H1 (cell line): ENCODE data around the gene COL4A2. TPM values are rescaled to one million over a fixed set of nuclear protein-coding genes. Genes with fewer than 3 reads are reported as not detected.

ENCODE experiments used
- CTCF ChIA-PET: fragments of 300-600 bp; sonication (Branson Sonifier 250); formaldehyde crosslinking; loops from one replicate; lab custom pipeline; 2021; ENCODE audit not compliant: partially characterized antibody; lab: Charles Lee
- POLR2A ChIA-PET: fragments of 300-600 bp; sonication (Branson Sonifier 250); formaldehyde crosslinking; loops from one replicate; lab custom pipeline; 2021; ENCODE audit warnings: inconsistent platforms; ENCODE audit not compliant: partially characterized antibody; lab: Charles Lee
- DNase-seq, 2 experiments: peaks; one replicate each; pipeline versions ENCODE4 v3.0.0 to v3.0.0-alpha.2; 2010 to 2022; ENCODE audit warnings: low spot score in 2 of 2, low read depth in 1 of 2, mixed read lengths in 1 of 2
- FAIRE-seq: peaks from 2 replicates; lab custom pipeline; 2011; peaks lifted over from hg19 to GRCh38; lab: Jason Lieb, UNC
- H2AFZ ChIP-seq: 2 replicates; pipeline ENCODE4 v1.8.1; 2012; ENCODE audit warnings: low read length, inconsistent platforms
- H2AK5ac ChIP-seq: 2 replicates; pipeline ENCODE4 v1.6.1; 2013; ENCODE audit warnings: low read depth, low read length
- H2BK120ac ChIP-seq: replicated peaks from 2 replicates; pipeline ENCODE3; 2013; ENCODE audit warnings: low read depth, low read length, inconsistent platforms
- H2BK12ac ChIP-seq: 2 replicates; pipeline ENCODE4 v1.6.1; 2013; ENCODE audit warnings: low read depth, low read length
- H2BK15ac ChIP-seq: 2 replicates; pipeline ENCODE4 v1.6.1; 2013; ENCODE audit warnings: low read length
- H2BK20ac ChIP-seq: 2 replicates; pipeline ENCODE4 v1.6.1; 2013; ENCODE audit warnings: low read length
- H2BK5ac ChIP-seq: 2 replicates; pipeline ENCODE4 v1.6.1; 2013; ENCODE audit warnings: low read depth, low read length
- H3K14ac ChIP-seq: 2 replicates; pipeline ENCODE4 v1.6.1; 2013; ENCODE audit warnings: inconsistent platforms; ENCODE audit not compliant: insufficient read length
- H3K18ac ChIP-seq: 2 replicates; pipeline ENCODE4 v1.6.1; 2013; ENCODE audit warnings: low read length; ENCODE audit errors: extremely low read depth
- H3K23ac ChIP-seq: 2 replicates; pipeline ENCODE4 v1.6.1; 2013; ENCODE audit warnings: inconsistent platforms; ENCODE audit not compliant: insufficient read length
- H3K23me2 ChIP-seq: 2 replicates; pipeline ENCODE4 v1.6.1; 2013; ENCODE audit warnings: low read depth, low read length
- H3K27ac ChIP-seq: 2 replicates; pipeline ENCODE4 v1.6.1; 2011; ENCODE audit warnings: low read depth, low read length, inconsistent platforms
- H3K27me3 ChIP-seq, 4 experiments: replicated peaks in 1 of 4; 1 replicate in 1 of 4; 2 replicates in 3 of 4; pipeline versions ENCODE4 v1.6.1 to v1.8.1; 2011 to 2013; ENCODE audit warnings: low read length in 3 of 4, mild to moderate bottlenecking in 3 of 4, inconsistent platforms in 2 of 4, mixed read lengths in 2 of 4, moderate library complexity in 1 of 4; ENCODE audit not compliant: control insufficient read depth in 3 of 4, insufficient read depth in 3 of 4; ENCODE audit errors: extremely low read depth in 1 of 4
- H3K36me3 ChIP-seq, 4 experiments: 2 replicates each; pipeline versions ENCODE4 v1.6.1 to v1.8.1; 2011 to 2013; ENCODE audit warnings: mild to moderate bottlenecking in 4 of 4, low read length in 3 of 4, moderate library complexity in 2 of 4, control low read depth in 1 of 4, inconsistent platforms in 1 of 4; ENCODE audit not compliant: insufficient read depth in 4 of 4, control insufficient read depth in 2 of 4
- H3K4ac ChIP-seq: replicated peaks from 2 replicates; pipeline ENCODE3; 2013; ENCODE audit warnings: low read length, low read depth, mixed read lengths, inconsistent platforms; ENCODE audit not compliant: insufficient read length
- H3K4me1 ChIP-seq, 4 experiments: replicated peaks in 1 of 4; 1 replicate in 1 of 4; 2 replicates in 3 of 4; pipeline versions ENCODE4 v1.6.1 to v1.8.1; 2011 to 2013; ENCODE audit warnings: low read length in 3 of 4, inconsistent platforms in 2 of 4, mixed read lengths in 1 of 4; ENCODE audit not compliant: insufficient read depth in 4 of 4, control insufficient read depth in 3 of 4
- H3K4me2 ChIP-seq, 2 experiments: 2 replicates each; pipeline versions ENCODE4 v1.6.1 to v1.8.1; 2011 to 2013; ENCODE audit warnings: low read depth in 2 of 2, low read length in 2 of 2, control low read depth in 1 of 2, inconsistent platforms in 1 of 2, mild to moderate bottlenecking in 1 of 2; ENCODE audit not compliant: insufficient read depth in 1 of 2
- H3K4me3 ChIP-seq, 4 experiments: fragments of 200-600, 300-600 bp in 1 of 4; sonication (generic), shearing (Covaris generic), sonication (Bioruptor Twin) in 1 of 4; 2 replicates each; pipeline versions ENCODE4 v1.5.1 to v1.8.1; 2011 to 2016; ENCODE audit warnings: low read length in 4 of 4, low read depth in 3 of 4, control low read depth in 2 of 4, inconsistent platforms in 2 of 4, mild to moderate bottlenecking in 2 of 4, mixed read lengths in 1 of 4, moderate library complexity in 1 of 4; ENCODE audit not compliant: insufficient read depth in 2 of 4; ENCODE audit errors: extremely low read depth in 1 of 4
- H3K56ac ChIP-seq: replicated peaks from 2 replicates; pipeline ENCODE3; 2013; ENCODE audit warnings: low read depth, mild to moderate bottlenecking, mixed read lengths, low read length, inconsistent platforms; ENCODE audit not compliant: insufficient read length
- H3K79me1 ChIP-seq: 2 replicates; pipeline ENCODE4 v1.6.1; 2013; ENCODE audit warnings: low read depth, low read length, control low read depth
- H3K79me2 ChIP-seq, 2 experiments: 2 replicates each; pipeline versions ENCODE4 v1.6.1 to v1.8.1; 2012 to 2013; ENCODE audit warnings: low read length in 2 of 2, mild to moderate bottlenecking in 2 of 2, inconsistent platforms in 1 of 2; ENCODE audit not compliant: insufficient read depth in 2 of 2, control insufficient read depth in 1 of 2
- H3K9ac ChIP-seq, 4 experiments: replicated peaks in 1 of 4; 1 replicate in 1 of 4; 2 replicates in 3 of 4; pipeline versions ENCODE4 v1.6.1 to v1.8.1; 2011 to 2013; ENCODE audit warnings: low read depth in 3 of 4, low read length in 3 of 4, control low read depth in 2 of 4, mild to moderate bottlenecking in 2 of 4, moderate library complexity in 2 of 4, inconsistent platforms in 1 of 4; ENCODE audit errors: extremely low read depth in 1 of 4
- H3K9me3 ChIP-seq, 2 experiments: 2 replicates each; pipeline versions ENCODE4 v1.6.1 to v1.8.1; 2012 to 2013; ENCODE audit warnings: mild to moderate bottlenecking in 2 of 2, moderate library complexity in 2 of 2, control low read depth in 1 of 2, inconsistent platforms in 1 of 2, low read depth in 1 of 2, low read length in 1 of 2, mixed read lengths in 1 of 2; ENCODE audit not compliant: insufficient read depth in 2 of 2
- H4K20me1 ChIP-seq, 2 experiments: replicated peaks in 1 of 2; 2 replicates each; pipeline versions ENCODE3 to v1.8.1; 2011 to 2013; ENCODE audit warnings: inconsistent platforms in 2 of 2, low read length in 2 of 2, mild to moderate bottlenecking in 1 of 2; ENCODE audit not compliant: insufficient read depth in 2 of 2, control insufficient read depth in 1 of 2
- H4K5ac ChIP-seq: 2 replicates; pipeline ENCODE4 v1.6.1; 2013; ENCODE audit warnings: low read length, low read depth, mixed read lengths, inconsistent platforms; ENCODE audit not compliant: insufficient read length
- H4K8ac ChIP-seq: 2 replicates; pipeline ENCODE4 v1.8.0; 2013; ENCODE audit warnings: mild to moderate bottlenecking, moderate library complexity, low read length, inconsistent platforms; ENCODE audit not compliant: insufficient read depth; ENCODE audit errors: extremely low read depth
- H4K91ac ChIP-seq: replicated peaks from 2 replicates; pipeline ENCODE3; 2013; ENCODE audit warnings: low read length, mixed read lengths, inconsistent platforms; ENCODE audit not compliant: insufficient read length
- GTF2F1 ChIP-seq: IDR thresholded peaks from 2 replicates; pipeline ENCODE4 v1.6.1; 2012; ENCODE audit warnings: low read depth, low read length, improper control_type of control experiment, borderline replicate concordance
- HDAC2 ChIP-seq, 2 experiments: fragments of 300-600 bp in 1 of 2; sonication (generic) in 1 of 2; IDR thresholded peaks; 2 replicates each; pipeline ENCODE4 v1.6.1; 2011 to 2012; ENCODE audit warnings: low read depth in 2 of 2, low read length in 2 of 2, mild to moderate bottlenecking in 2 of 2, moderate library complexity in 2 of 2, borderline replicate concordance in 1 of 2, inconsistent platforms in 1 of 2
- KDM5A ChIP-seq: fragments of 200-600 bp; IDR thresholded peaks from 2 replicates; pipeline ENCODE4 v1.7.1; 2012; ENCODE audit warnings: mild to moderate bottlenecking, low read length, inconsistent platforms, mixed read lengths
- TAF1 ChIP-seq: IDR thresholded peaks from 2 replicates; pipeline ENCODE4 v1.6.1; 2011; ENCODE audit warnings: mild to moderate bottlenecking, low read depth, low read length
- whole genome bisulfite sequencing, 2 experiments: shearing (Covaris generic) in 1 of 2; methylation state at CpG; one replicate each; pipeline versions ENCODE4 v1.1.6 to v1.1.7; 2013 to 2015; ENCODE audit warnings: low lambda C conversion rate in 2 of 2, mixed read lengths in 2 of 2, inconsistent platforms in 1 of 2, low coverage in 1 of 2, missing lambda C conversion rate in 1 of 2; ENCODE audit not compliant: insufficient replicate concordance in 2 of 2, insufficient coverage in 1 of 2, insufficient read length in 1 of 2; ENCODE audit errors: extremely low coverage in 1 of 2, missing lambda C conversion rate in 1 of 2; 5-methylcytosine and 5-hydroxymethylcytosine counted together
- polyA plus RNA-seq, 7 experiments: library from polyadenylated mRNA; depleted of rRNA in 3 of 7; stranded (reverse) in 5 of 7; unstranded in 2 of 7; fragments of >200 nt in 5 of 7; fragments of 200-250 nt in 2 of 7; gene quantifications; 1 replicate in 5 of 7; 2 replicates in 1 of 7; 4 replicates in 1 of 7; pipeline versions ENCODE4 v1.2.1 to v1.2.3, GENCODE V29; 2011 to 2013; ENCODE audit warnings: missing spikeins in 2 of 7, mixed read lengths in 2 of 7
- total RNA-seq: library from RNA; stranded (reverse); fragmentation: NEBNext Ultra II Directional; extraction: Animal tissue kit (Norgen Biotek cat#: 25700); gene quantifications from 2 replicates; pipeline ENCODE4 v1.2.1, GENCODE V29; 2021

COL4A2 gene
- total and polyA plus RNA-seq, 2 of the 8 experiments (the other 6 are each of a cell fraction or from before 2014, with no cell fraction given) = 80.4 to 87.3 TPM

DNA sequence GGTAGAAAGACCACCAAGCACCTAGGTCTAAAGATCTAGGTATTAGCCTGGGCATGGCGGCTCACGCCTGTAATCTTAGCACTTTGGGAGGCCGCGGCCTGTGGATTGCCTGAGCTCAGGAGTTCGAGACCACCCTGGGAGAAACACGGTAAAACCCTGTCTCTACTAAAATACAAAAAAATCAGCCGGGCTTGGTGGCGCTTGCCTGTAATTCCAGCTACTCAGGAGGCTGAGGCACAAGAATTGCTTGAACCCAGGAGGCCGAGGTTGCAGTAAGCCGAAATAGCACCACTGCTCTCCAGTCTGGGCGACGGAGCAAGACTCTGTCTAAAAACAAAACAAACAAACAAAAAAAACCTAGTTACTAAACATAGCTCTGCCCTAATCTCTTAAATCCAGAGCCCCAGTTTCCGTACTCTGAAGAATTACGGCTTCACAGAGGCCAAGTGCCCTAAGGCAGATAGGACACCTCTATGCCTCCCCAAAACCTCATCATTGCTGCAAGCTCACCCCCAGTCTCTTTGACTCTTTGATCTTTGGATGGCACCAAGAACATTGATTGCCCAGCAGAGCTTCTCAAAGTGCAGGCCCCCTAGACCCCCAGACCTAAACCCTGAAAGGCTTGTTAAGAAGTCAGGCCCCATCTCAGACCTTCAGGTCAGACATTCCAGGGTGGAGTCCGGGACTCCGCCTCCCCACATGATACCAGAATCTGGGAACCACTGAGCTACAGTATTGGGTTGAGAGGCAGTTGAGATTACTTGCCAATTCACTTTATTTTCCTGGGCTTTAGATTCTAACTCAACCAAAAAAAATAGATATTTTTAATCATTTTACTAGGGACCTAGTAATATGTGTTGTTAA is 2.8 kb downstream of the COL4A2 start:
- no peak overlapping the region for H2BK5ac ChIP-seq
- POLR2A ChIA-PET = interaction anchor here (1.1 to 5.3 kb wide), 5 partner anchors 9 to 251 kb away, joined by 3 to 34 read pairs (median 4); no protein-coding TSS in a partner anchor
- no peak for FAIRE-seq
- no peak overlapping the region for H3K4ac ChIP-seq
- peaks cover 6 to 14% of the 10 kb centered on the region in 2 experiments for H4K20me1 ChIP-seq
- H3K14ac ChIP-seq = no peak overlapping the region
- H3K27ac ChIP-seq = no peak overlapping the region
- no peak overlapping the region for H3K9ac ChIP-seq
- H3K36me3 ChIP-seq = peaks cover 0 to 2% (median 0%) of the 10 kb centered on the region in 4 experiments; a peak in 1 of 8 replicates
- no peak overlapping the region for H2BK20ac ChIP-seq
- peaks cover 3% of the 10 kb centered on the region for H3K79me1 ChIP-seq
- H3K18ac ChIP-seq = no peak overlapping the region
- no peak overlapping the region for H3K4me3 ChIP-seq
- H2AK5ac ChIP-seq = no peak overlapping the region
- H3K79me2 ChIP-seq = peaks cover 0 to 21% of the 10 kb centered on the region in 2 experiments; a peak in 2 of 4 replicates
- peaks cover 5 to 9% (median 7%) of the 10 kb centered on the region in 4 experiments; a peak in 5 of 7 replicates for H3K4me1 ChIP-seq
- CTCF ChIA-PET = interaction anchor here (0.9 to 5.2 kb wide), 15 partner anchors 9 to 146 kb away, joined by 3 to 40 read pairs (median 5); no protein-coding TSS in a partner anchor
- DNase-seq = no peak
- peaks cover 0 to 18% (median 10%) of the 10 kb centered on the region in 4 experiments; a peak in 5 of 7 replicates for H3K27me3 ChIP-seq
- H3K23ac ChIP-seq = no peak overlapping the region
- H4K91ac ChIP-seq = no peak overlapping the region
- 92% methylated on average over 16 of the region's 16 CpGs; no CpG with 5 or more reads in 1 of the 2 experiments for WGBS, 2 experiments
- no peak overlapping the region for H4K5ac ChIP-seq
- no peak overlapping the region for H2BK15ac ChIP-seq
- no peaks in the 10 kb centered on the region for H3K9me3 ChIP-seq
- H4K8ac ChIP-seq = no peak overlapping the region
- peak overlapping the region in 1 of 2 experiments; percentile 100; a peak in 1 of 4 replicates for H3K4me2 ChIP-seq
- H3K56ac ChIP-seq = no peak overlapping the region
- no peak overlapping the region for H2AFZ ChIP-seq
- H2BK12ac ChIP-seq = no peak overlapping the region
- no peak overlapping the region for H2BK120ac ChIP-seq
- H3K23me2 ChIP-seq = peaks cover 15% of the 10 kb centered on the region
- no peak for TF ChIP-seq GTF2F1
- TF ChIP-seq HDAC2 (IDR thresholded peaks at IDR 0.05; ENCODE audit: borderline replicate concordance in 1 of 2, low read depth in 2 of 2, low read length in 2 of 2) = no peak
- TF ChIP-seq TAF1 = no peak
- no peak for TF ChIP-seq KDM5A
